ENCODE data around the gene PTPRK.

GRCh38 chr6:128307671-128308070 is 212.7 kb downstream of the PTPRK start:
- TF ChIP-seq TAF1 (IDR thresholded peaks at IDR 0.05; ENCODE audit: low read depth) (no peak), EP300 (IDR thresholded peaks at IDR 0.05; ENCODE audit: borderline replicate concordance) (no peak), YY1 (IDR thresholded peaks at IDR 0.05; ENCODE audit: low read depth) (no peak), USF1 (IDR thresholded peaks at IDR 0.05) (no peak), CEBPB (IDR thresholded peaks at IDR 0.05) (no peak), EGR1 (IDR thresholded peaks at IDR 0.05) (no peak), RAD21 (IDR thresholded peaks at IDR 0.05; ENCODE audit: low read depth) (no peak), TEAD4 (IDR thresholded peaks at IDR 0.05) (no peak)
- TF ChIP-seq, protein P1, sequence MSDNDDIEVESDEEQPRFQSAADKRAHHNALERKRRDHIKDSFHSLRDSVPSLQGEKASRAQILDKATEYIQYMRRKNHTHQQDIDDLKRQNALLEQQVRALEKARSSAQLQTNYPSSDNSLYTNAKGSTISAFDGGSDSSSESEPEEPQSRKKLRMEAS (IDR thresholded peaks at IDR 0.05): no peak

All from Ishikawa (cell line).